NT2/D1 (cell line): ENCODE data around the gene TPI1.

Experiments used
- YY1 ChIP-seq: IDR thresholded peaks from 2 replicates; pipeline ENCODE4 v1.6.1; 2011; ENCODE audit not compliant: insufficient read length, insufficient read depth
- ZNF274 ChIP-seq: IDR thresholded peaks from 2 replicates; pipeline ENCODE4 v1.6.1; 2011; ENCODE audit warnings: mild to moderate bottlenecking, low read depth, low read length

- TF ChIP-seq YY1 (no peak), ZNF274 (no peak)
Measured at GRCh38 chr12:6855322-6855721, 12.0 kb upstream of the TPI1 start.
